Activated naive CD4-positive, alpha-beta T cell treated with anti-CD3 and anti-CD28 coated beads, Interleukin-2, amount 50 U/mL, for 16 hours (primary cell): ENCODE results near the gene PROX1.

Experiments
- DNase-seq: peaks from one replicate; pipeline ENCODE4 v3.0.0-alpha.2; 2020

Gene PROX1

GRCh38 chr1:214027498-214027897 is 39.7 kb downstream of the PROX1 start:
- DNase-seq, result no peak

DNA sequence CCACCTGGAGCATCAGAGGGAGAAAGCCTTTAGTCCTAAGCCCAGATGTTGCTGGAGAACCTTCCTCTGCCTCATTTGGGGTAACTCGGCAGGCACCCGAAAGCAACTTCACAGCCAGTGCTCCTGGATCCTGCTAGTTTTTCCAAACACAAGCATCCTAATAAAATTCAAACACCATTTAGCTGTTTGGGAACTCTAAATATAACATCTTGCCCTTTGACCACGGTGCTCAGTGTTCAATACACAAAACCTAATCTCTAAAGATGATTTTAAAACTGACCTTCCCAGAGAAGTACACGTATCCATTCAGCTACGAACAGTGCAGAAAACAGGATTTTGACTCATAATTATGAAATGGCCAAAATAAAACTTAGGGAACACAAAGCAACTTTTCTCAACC is 40.3 kb downstream of the PROX1 start:
- no peak for DNase-seq

GRCh38 chr1:214028649-214029406 is 41.1 kb downstream of the PROX1 start:
- DNase-seq, result no peak

DNA sequence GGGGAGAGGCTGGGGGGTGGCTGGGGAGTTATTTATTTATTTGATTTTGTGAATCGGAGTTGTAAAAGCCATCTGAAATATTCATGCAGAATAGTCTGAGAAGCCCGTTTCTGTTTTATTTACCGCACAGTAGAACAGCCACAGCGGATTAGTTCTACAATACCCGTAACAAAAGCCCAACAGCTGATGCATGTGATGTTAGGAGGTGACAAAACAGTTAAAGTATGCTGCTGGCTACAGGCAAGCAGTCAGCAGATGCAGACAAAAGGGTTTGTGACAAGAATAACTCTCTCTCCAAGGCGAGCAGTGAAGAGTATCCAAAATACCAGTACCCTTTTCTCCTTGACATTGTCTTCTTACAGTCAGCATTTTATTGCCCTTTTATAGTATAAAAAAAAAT is 42.0 kb downstream of the PROX1 start:
- no peak for DNase-seq

- no peak for DNase-seq
Observed at GRCh38 chr1:214031267-214031650, 43.5 kb downstream of the PROX1 start.

DNA sequence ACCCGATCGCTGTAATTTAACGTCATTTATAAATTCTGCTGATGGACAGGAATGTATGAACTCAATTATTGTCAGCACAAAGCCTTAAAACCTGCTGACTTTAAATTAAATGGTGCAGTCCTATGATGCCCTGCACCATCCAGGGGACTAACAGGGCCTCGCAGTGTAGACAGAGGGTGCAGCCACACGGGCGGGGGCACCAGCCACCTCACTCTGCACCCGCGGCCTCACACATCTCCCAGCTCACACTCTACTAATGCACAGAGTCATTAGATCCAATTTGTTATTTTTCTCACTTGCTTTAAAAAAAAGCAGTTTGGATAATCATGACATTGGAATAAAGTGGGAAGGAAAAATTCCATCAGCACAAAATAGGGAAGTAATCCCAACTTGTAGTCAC is 49.7 kb downstream of the PROX1 start:
- DNase-seq, result no peak

- no peak for DNase-seq
Observed at GRCh38 chr1:214039394-214040018, 51.7 kb downstream of the PROX1 start.

GRCh38 chr1:214043167-214043566 is 55.4 kb downstream of the PROX1 start:
- no peak for DNase-seq

DNA sequence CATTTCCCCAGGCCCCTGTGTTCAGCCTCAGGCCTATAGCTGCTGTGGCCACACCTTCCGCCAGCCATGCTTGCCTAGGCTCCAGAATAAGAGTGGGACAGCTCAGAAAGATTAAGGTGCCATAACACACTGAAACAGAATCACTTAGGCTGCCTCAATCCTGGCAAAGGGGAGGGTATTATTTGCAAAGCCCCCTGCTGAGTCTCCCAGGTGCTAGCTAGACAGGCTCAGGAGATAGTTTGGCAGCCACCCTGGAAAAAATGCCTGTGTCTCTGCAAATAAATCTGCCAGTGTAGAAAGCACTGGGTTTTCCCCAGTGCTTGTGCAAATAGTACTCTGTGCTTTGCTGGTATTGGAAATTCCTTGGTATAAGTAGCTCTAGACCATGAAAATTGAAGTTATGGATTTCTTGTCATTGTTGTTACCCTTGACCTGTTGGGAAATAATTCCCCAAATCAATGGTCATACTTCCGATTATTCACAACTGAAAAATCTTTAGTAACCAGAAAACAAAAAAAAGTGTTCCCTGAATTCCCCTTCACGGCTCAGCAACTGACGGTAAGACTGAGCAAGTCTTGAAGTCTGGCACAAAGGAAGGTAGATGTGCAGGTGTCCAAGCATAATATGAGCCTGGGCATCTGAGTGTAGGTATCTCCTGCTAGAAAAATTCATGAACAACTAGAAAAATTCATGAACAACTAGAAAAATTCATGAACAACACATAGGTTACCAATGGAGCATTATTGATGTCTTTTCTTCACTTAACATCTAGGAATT is 56.9 kb downstream of the PROX1 start:
- no peak for DNase-seq

GRCh38 chr1:214050513-214051401 is 63.0 kb downstream of the PROX1 start:
- no peak for DNase-seq

GRCh38 chr1:214051786-214052185 is 64.0 kb downstream of the PROX1 start:
- no peak for DNase-seq

DNA sequence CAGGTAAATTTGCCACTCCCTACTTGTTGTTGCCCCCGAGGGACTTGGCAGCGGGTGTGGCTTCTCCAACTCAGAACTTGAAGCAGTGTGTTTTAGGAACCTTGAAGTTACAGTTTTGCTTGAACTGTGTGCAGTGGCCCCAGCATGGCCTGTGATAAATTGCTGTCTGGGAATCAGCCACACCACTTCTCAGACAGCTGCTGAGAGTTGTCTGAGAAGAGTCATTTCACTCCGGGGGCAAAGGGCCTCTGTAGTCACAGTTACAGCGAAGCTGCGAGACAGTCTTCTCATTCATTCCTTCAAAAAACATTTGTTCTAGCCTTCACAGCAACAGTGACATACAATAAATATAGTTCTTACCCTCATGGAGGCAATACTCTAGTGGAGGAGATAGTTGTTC is 70.3 kb downstream of the PROX1 start:
- DNase-seq, result no peak

- no peak for DNase-seq
Observed at GRCh38 chr1:214066190-214066589, 78.4 kb downstream of the PROX1 start.

DNA sequence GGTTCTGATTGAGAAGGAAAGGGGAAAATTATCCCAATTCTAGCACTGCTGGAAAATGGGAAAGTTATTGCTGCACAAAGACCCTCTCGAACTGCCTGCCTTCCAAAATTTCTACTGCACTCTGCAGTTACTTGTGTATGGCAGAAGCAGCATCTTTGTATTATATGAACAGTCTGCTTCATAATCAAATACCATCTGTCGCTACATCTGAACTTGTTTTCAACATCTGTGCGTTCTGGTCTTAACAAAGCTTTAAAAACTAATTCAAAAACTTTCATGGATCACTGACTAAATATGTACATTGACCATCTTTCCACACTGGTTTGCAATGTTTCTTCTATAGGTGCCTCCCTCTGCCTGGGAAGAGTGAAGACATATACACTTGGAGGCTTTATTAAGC is 79.2 kb downstream of the PROX1 start:
- DNase-seq, result no peak

- DNase-seq, result no peak
Observed at GRCh38 chr1:214067397-214067796, 79.6 kb downstream of the PROX1 start.

GRCh38 chr1:214067853-214068703 is 80.3 kb downstream of the PROX1 start:
- DNase-seq, result no peak

GRCh38 chr1:214068979-214069378 is 81.2 kb downstream of the PROX1 start:
- DNase-seq, result no peak

DNA sequence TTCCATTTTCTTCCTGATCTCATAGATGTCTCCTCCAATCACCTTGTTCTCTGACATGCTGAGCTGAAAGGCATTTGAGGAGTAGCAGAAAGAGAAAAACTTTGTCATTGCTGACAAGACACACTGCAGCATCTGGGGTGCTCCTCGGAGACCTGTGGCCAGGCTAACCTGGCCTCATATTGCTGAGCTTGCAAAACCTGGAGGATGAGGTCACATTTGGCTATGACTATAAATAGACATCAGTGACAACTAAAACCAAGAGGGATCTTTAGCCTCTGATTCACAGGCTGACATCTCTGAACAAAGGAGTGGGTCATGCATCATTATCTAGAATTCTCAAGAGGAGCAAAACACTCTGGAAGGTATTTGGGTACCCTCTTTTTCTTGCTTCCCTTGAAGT is 83.7 kb downstream of the PROX1 start:
- no peak for DNase-seq

GRCh38 chr1:214072426-214073157 is 84.8 kb downstream of the PROX1 start:
- DNase-seq, result no peak

DNA sequence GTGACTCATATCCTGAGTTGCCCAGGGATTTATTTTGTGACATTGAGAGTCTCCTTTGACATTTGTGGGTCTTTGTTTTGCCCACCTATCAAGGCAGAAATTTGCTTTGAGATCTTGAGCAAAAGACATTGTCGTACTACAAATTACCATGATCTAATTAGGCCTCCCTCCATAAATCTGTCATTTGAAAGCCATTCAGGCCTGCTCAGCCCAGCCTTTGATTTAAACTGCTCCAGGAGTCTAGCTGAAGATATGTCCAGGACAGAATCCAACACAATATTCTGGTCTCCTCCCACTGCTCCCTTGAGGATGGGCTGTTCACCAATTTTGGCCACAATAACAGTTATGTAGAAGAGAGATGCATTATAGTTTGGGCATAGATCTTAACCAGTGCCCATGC is 86.7 kb downstream of the PROX1 start:
- no peak for DNase-seq

GRCh38 chr1:214075305-214075998 is 87.7 kb downstream of the PROX1 start:
- no peak for DNase-seq
